IPS-NIHi11 (cell line): ENCODE results near the gene MIA2.
"Not testable (repeated sequence)": the region's sequence is repeated elsewhere in the genome, so short reads cannot be mapped to it uniquely, and the experiment has no call there.

Experiments used
- DNase-seq: peaks from one replicate; pipeline ENCODE4 v3.0.0; 2012; ENCODE audit warnings: mixed read lengths, low spot score

Gene MIA2

GRCh38 chr14:39230416-39231035 lies 3.2 kb upstream of the MIA2 start:
- DNase-seq = no peak

GRCh38 chr14:39231751-39232553 lies 1.8 kb upstream of the MIA2 start:
- DNase-seq = peak; percentile 29

- DNase-seq = no peak
Observed at GRCh38 chr14:39232554-39233415, 930 bp upstream of the MIA2 start.

GRCh38 chr14:39234986-39235385 lies 1.3 kb downstream of the MIA2 start:
- DNase-seq = not testable (repeated sequence)

- not testable (repeated sequence) for DNase-seq
Observed at GRCh38 chr14:39235466-39235865, 1.8 kb downstream of the MIA2 start.

- no peak for DNase-seq
Observed at GRCh38 chr14:39240769-39241168, 7.1 kb downstream of the MIA2 start.

- DNase-seq = no peak
Observed at GRCh38 chr14:39241637-39242036, 7.9 kb downstream of the MIA2 start.

- no peak for DNase-seq
Observed at GRCh38 chr14:39243831-39244230, 10.1 kb downstream of the MIA2 start.

GRCh38 chr14:39246618-39247017 lies 12.9 kb downstream of the MIA2 start:
- DNase-seq = no peak

- no peak for DNase-seq
Observed at GRCh38 chr14:39247256-39247655, 13.5 kb downstream of the MIA2 start.

GRCh38 chr14:39251547-39251946 lies 17.8 kb downstream of the MIA2 start:
- DNase-seq = no peak

GRCh38 chr14:39257388-39257787 lies 23.7 kb downstream of the MIA2 start:
- not testable (repeated sequence) for DNase-seq

GRCh38 chr14:39258782-39259545 lies 25.2 kb downstream of the MIA2 start:
- DNase-seq = no peak

- not testable (repeated sequence) for DNase-seq
Observed at GRCh38 chr14:39260161-39260560, 26.4 kb downstream of the MIA2 start.

GRCh38 chr14:39262214-39262613 lies 28.5 kb downstream of the MIA2 start:
- DNase-seq = not testable (repeated sequence)

- DNase-seq = no peak
Observed at GRCh38 chr14:39264057-39264456, 30.3 kb downstream of the MIA2 start.

- no peak for DNase-seq
Observed at GRCh38 chr14:39264558-39264957, 30.8 kb downstream of the MIA2 start.

GRCh38 chr14:39265033-39265432 lies 31.3 kb downstream of the MIA2 start:
- no peak for DNase-seq

- no peak for DNase-seq
Observed at GRCh38 chr14:39265806-39266524, 32.2 kb downstream of the MIA2 start.

- no peak for DNase-seq
Observed at GRCh38 chr14:39266525-39266870, 32.8 kb downstream of the MIA2 start.

- DNase-seq = peak; percentile 83
Observed at GRCh38 chr14:39266871-39267607, 33.3 kb downstream of the MIA2 start.
